Aorta (tissue), 5 donors: ENCODE results near the gene VAMP5. TPM values are rescaled to one million over a fixed set of nuclear protein-coding genes. Genes with fewer than 3 reads are reported as not detected.

Source experiments
- ATAC-seq: fragments of 200-7000 bp; cut with Tn5 transposase; one replicate; pipeline ENCODE4 v1.9.1; 2022; ENCODE audit warnings: moderate library complexity; ENCODE audit not compliant: low FRiP score
- DNase-seq, 2 donors: peaks; one replicate each; pipeline ENCODE4 v3.0.0-alpha.2; 2020
- H3K27ac ChIP-seq, 2 donors: one replicate each; pipeline ENCODE4 v1.5.1; 2013; ENCODE audit warnings: low read length in 2 of 2, mild to moderate bottlenecking in 2 of 2, moderate library complexity in 2 of 2, control low read depth in 1 of 2, inconsistent platforms in 1 of 2, low read depth in 1 of 2
- H3K27me3 ChIP-seq, 2 donors: one replicate each; pipeline ENCODE4 v1.6.1; 2013; ENCODE audit warnings: control low read depth in 1 of 2, low read length in 1 of 2, mild to moderate bottlenecking in 1 of 2, moderate library complexity in 1 of 2; ENCODE audit not compliant: insufficient read depth in 2 of 2, control insufficient read depth in 1 of 2
- H3K36me3 ChIP-seq, 2 donors: one replicate each; pipeline ENCODE4 v1.6.1; 2013; ENCODE audit warnings: control low read depth in 1 of 2, low read length in 1 of 2, mild to moderate bottlenecking in 1 of 2; ENCODE audit not compliant: insufficient read depth in 2 of 2, control insufficient read depth in 1 of 2
- H3K4me1 ChIP-seq, 2 donors: one replicate each; pipeline ENCODE4 v1.6.1; 2013; ENCODE audit warnings: low read length in 2 of 2, control low read depth in 1 of 2, mild to moderate bottlenecking in 1 of 2, moderate library complexity in 1 of 2; ENCODE audit not compliant: insufficient read depth in 2 of 2, control insufficient read depth in 1 of 2
- H3K4me3 ChIP-seq, 2 donors: one replicate each; pipeline ENCODE4 v1.5.1; 2013; ENCODE audit warnings: low read length in 2 of 2, control low read depth in 1 of 2, mild to moderate bottlenecking in 1 of 2
- H3K9me3 ChIP-seq: one replicate; pipeline ENCODE4 v1.6.1; 2013; ENCODE audit warnings: mild to moderate bottlenecking, low read length; ENCODE audit not compliant: control insufficient read depth
- WGBS, 2 donors: extraction: QIAGEN DNeasy Blood & Tissue Kit; methylation state at CpG; one replicate each; pipeline ENCODE4 v1.1.7; 2013; 5-methylcytosine and 5-hydroxymethylcytosine counted together
- intact Hi-C, 2 donors: fragments of 100-400 bp; cut with DNase I; formaldehyde crosslinking; loops; one replicate each; pipeline versions ENCODE4 v1.14.2 to v1.15.0; 2022
- long read RNA-seq, 2 donors: library from polyadenylated mRNA; unstranded; transcript quantifications; one replicate each; pipeline ENCODE4 v2.0.0, GENCODE V29; 2020 to 2021
- polyA plus RNA-seq, 2 donors: library from polyadenylated mRNA; stranded (reverse); fragments of 200-250 nt; gene quantifications; one replicate each; pipeline ENCODE4 v1.2.3, GENCODE V29; 2013
- total RNA-seq, 2 donors: library from RNA; stranded (reverse); fragmentation: NEBNext Ultra II Directional; extraction: Animal tissue kit (Norgen Biotek cat#: 25700); gene quantifications; one replicate each; pipeline ENCODE4 v1.2.1, GENCODE V29; 2021
- donor health status: healthy with polysubstance abuse.
- donor health status: Bipolar disorder and iron deficiency.
- donor health status: DM: no; HTN: no; CAD: no.
- donor health status: DM: no; HTN: no; CAD: no.
- donor health status: DM: yes; HTN: yes; CAD: no.

VAMP5 gene
- total RNA-seq, result 10 to 100 TPM; 60.3 to 83.8 TPM
- polyA plus RNA-seq, result 100 to 1,000 TPM; 180 to 186 TPM
- long read RNA-seq, donor 1, transcript VAMP5-201 (3 exons, 689 nt), result major isoform, 13 of 16 reads
- long read RNA-seq, donor 1, partial matches to known transcripts, result 0 of 16 reads
- long read RNA-seq, donor 1, other reads (novel, unspliced or antisense), result 3 of 16 reads
- long read RNA-seq, donor 2, transcript VAMP5-201 (3 exons, 689 nt), result major isoform, 24 of 32 reads
- long read RNA-seq, donor 2, partial matches to known transcripts, result 0 of 32 reads
- long read RNA-seq, donor 2, other reads (novel, unspliced or antisense), result 8 of 32 reads

- intact Hi-C loops, result no loop called here
- DNase-seq, result peak; percentile 65 to 82
- H3K4me1 ChIP-seq, result no peaks in the 10 kb centered on the region
Measured at GRCh38 chr2:85584354-85584856, at the start of gene VAMP5. Gene VAMP5, plus strand, starts transcription at chr2:85584431. Its CDS starts 60 bp downstream, at chr2:85584491.

GRCh38 chr2:85534881-85535280 is 49.4 kb upstream of the VAMP5 start:
- no peaks in the 10 kb centered on the region for H3K9me3 ChIP-seq
- ATAC-seq (no peak), DNase-seq (no peak)
- H3K27ac ChIP-seq, result no peak overlapping the region
- H3K4me3 ChIP-seq, result no peak overlapping the region
- intact Hi-C loops, result no loop called here
- no peaks in the 10 kb centered on the region for H3K4me1 ChIP-seq
- no peaks in the 10 kb centered on the region for H3K36me3 ChIP-seq
- 81 to 91% methylated on average over 3 of the region's 3 CpGs for WGBS, 2 donors
- peaks cover 0 to 2% of the 10 kb centered on the region in 2 donors for H3K27me3 ChIP-seq

More at GRCh38 chr2:85584354-85584856, at the start of gene VAMP5:
- peak within 1 kb of the TSS; percentile 36 to 63 for H3K4me3 ChIP-seq
- peak within 1 kb of the TSS; percentile 24 to 87 for H3K27ac ChIP-seq
- 0 to 1% methylated on average over 42 to 52 of the region's 52 CpGs for whole genome bisulfite sequencing, 2 donors
- H3K9me3 ChIP-seq, result no peaks in the 10 kb centered on the region
- no peaks in the 10 kb centered on the region for H3K36me3 ChIP-seq
- no peaks in the 10 kb centered on the region for H3K27me3 ChIP-seq
- peak; percentile 79 for ATAC-seq

GRCh38 chr2:85536479-85536878 is 47.8 kb upstream of the VAMP5 start:
- no peaks in the 10 kb centered on the region for H3K9me3 ChIP-seq
- peak overlapping the region in 1 of 2 donors; percentile 28 for H3K27ac ChIP-seq
- ATAC-seq (no peak), DNase-seq (no peak)
- no peak overlapping the region for H3K4me3 ChIP-seq
- H3K27me3 ChIP-seq, result peaks cover 0 to 2% of the 10 kb centered on the region in 2 donors
- H3K36me3 ChIP-seq, result no peaks in the 10 kb centered on the region
- no peaks in the 10 kb centered on the region for H3K4me1 ChIP-seq
- intact Hi-C loops, result no loop called here
- WGBS, 2 donors, result 48 to 51% methylated on average over 3 of the region's 3 CpGs

- H3K4me1 ChIP-seq, result no peaks in the 10 kb centered on the region
- H3K9me3 ChIP-seq, result no peaks in the 10 kb centered on the region
- peaks cover 0 to 2% of the 10 kb centered on the region in 2 donors for H3K36me3 ChIP-seq
- ATAC-seq, result peak; percentile 28
- peak overlapping the region; percentile 94 to 96 for H3K27ac ChIP-seq
- peak overlapping the region; percentile 50 to 94 for H3K4me3 ChIP-seq
- intact Hi-C loops, result no loop called here
- H3K27me3 ChIP-seq, result peaks cover 0 to 2% of the 10 kb centered on the region in 2 donors
- peak; percentile 72 to 83 for DNase-seq
- WGBS, 2 donors, result 1% methylated on average over 34 to 35 of the region's 35 CpGs
Measured at GRCh38 chr2:85537600-85538506, 46.4 kb upstream of the VAMP5 start.

- ATAC-seq, result peak; percentile 95
- intact Hi-C loops, result no loop called here
- WGBS, 2 donors, result 0% methylated on average over 90 to 92 of the region's 92 CpGs
- Histone ChIP-seq H3K4me3 (peak within 1 kb of the TSS; percentile 74 to 94), H3K9me3 (no peaks in the 10 kb centered on the region), H3K4me1 (no peaks in the 10 kb centered on the region), H3K27me3 (peaks cover 0 to 2% of the 10 kb centered on the region in 2 donors), H3K27ac (peak within 1 kb of the TSS; percentile 95 to 96), H3K36me3 (peaks cover 0 to 2% of the 10 kb centered on the region in 2 donors)
- DNase-seq, result peak; percentile 97 to 98
Measured at GRCh38 chr2:85538507-85539360, 45.5 kb upstream of the VAMP5 start, which contains the start of gene MAT2A. Gene MAT2A, plus strand, starts transcription at chr2:85539168. Its CDS starts 120 bp downstream, at chr2:85539288.

- ATAC-seq (peak; percentile 80), DNase-seq (peak; percentile 81 to 90)
- peaks cover 0 to 2% of the 10 kb centered on the region in 2 donors for H3K36me3 ChIP-seq
- peak overlapping the region; percentile 74 to 94 for H3K4me3 ChIP-seq
- intact Hi-C loops, result no loop called here
- H3K9me3 ChIP-seq, result no peaks in the 10 kb centered on the region
- peaks cover 0 to 2% of the 10 kb centered on the region in 2 donors for H3K27me3 ChIP-seq
- 0% methylated on average over 41 to 67 of the region's 67 CpGs for WGBS, 2 donors
- peak overlapping the region; percentile 84 to 95 for H3K27ac ChIP-seq
- no peaks in the 10 kb centered on the region for H3K4me1 ChIP-seq
Measured at GRCh38 chr2:85539361-85540132, 44.7 kb upstream of the VAMP5 start.

GRCh38 chr2:85540133-85540648 is 44.0 kb upstream of the VAMP5 start:
- Histone ChIP-seq H3K9me3 (no peaks in the 10 kb centered on the region), H3K36me3 (peaks cover 0 to 2% of the 10 kb centered on the region in 2 donors), H3K4me3 (peak overlapping the region; percentile 74 to 94), H3K27ac (peak overlapping the region; percentile 61 to 95), H3K27me3 (peaks cover 0 to 2% of the 10 kb centered on the region in 2 donors), H3K4me1 (no peaks in the 10 kb centered on the region)
- 4 to 5% methylated on average over 11 of the region's 11 CpGs for WGBS, 2 donors
- no peak for DNase-seq
- ATAC-seq, result no peak
- intact Hi-C loops, result no loop called here
